ENCODE data around the gene SLC8A1.

GRCh38 chr2:40062381-40062780 lies 389.5 kb downstream of the SLC8A1 start:
- no peak for TF ChIP-seq CTCF (IDR thresholded peaks at IDR 0.05)
- no peak for TF ChIP-seq POLR2A (IDR thresholded peaks at IDR 0.05)
